HG02938 (cell line): Measurements from ENCODE around the gene AHSG.
A peak's percentile ranks its signal among the peaks of the same experiment; 100 is the strongest.

Experiments used
- ATAC-seq: cut with Tn5 transposase; IDR thresholded peaks from one replicate; pipeline ENCODE4 v1.9.1; 2021; ENCODE audit warnings: mild to moderate bottlenecking, moderate library complexity; ENCODE audit not compliant: unreplicated experiment

AHSG gene

DNA sequence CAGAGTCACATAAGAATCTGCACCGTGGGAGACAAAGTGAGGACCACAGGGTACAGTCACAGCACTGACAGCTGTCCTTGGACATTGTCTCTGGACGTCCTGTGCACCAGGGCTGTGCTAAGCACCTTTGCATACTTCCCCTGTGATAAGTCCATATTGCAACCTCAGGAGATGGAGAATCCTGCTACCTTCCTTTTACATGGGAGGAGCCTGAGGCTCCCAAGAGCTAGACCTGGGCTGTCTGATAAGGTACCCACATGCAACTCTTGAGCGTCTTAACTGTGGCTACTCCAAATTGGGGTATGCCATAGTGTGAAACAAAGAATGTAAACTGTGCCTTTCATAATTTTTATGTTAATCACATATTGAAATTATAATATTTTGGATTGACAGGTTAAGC, 24.8 kb downstream of the AHSG start:
- no peak for ATAC-seq

- no peak for ATAC-seq
Measured at GRCh38 chr3:186638259-186638658, 25.4 kb downstream of the AHSG start.

- no peak for ATAC-seq
Measured at GRCh38 chr3:186639778-186640472, 27.1 kb downstream of the AHSG start, which contains the start of gene FETUB. FETUB (plus strand) TSS chr3:186640399; CDS start chr3:186640461, 62 bp downstream.

GRCh38 chr3:186640473-186640818, 27.6 kb downstream of the AHSG start:
- ATAC-seq, result no peak

DNA sequence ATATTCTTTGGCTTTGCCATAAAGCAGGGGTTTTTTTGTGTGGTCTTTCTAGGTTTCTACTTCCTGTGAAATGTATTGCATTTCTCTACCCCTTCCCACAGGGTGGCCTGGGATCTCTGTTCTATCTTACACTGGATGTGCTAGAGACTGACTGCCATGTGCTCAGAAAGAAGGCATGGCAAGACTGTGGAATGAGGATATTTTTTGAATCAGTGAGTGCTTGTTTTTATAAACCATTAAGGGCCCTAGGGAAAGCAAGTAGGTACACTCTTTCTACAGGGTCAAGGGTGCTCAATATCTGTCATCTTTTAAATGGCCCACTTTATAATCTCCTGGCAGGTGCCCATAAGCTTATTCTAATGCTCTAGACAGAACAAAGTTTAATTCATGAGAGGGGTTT, 28.1 kb downstream of the AHSG start:
- ATAC-seq, result no peak

DNA sequence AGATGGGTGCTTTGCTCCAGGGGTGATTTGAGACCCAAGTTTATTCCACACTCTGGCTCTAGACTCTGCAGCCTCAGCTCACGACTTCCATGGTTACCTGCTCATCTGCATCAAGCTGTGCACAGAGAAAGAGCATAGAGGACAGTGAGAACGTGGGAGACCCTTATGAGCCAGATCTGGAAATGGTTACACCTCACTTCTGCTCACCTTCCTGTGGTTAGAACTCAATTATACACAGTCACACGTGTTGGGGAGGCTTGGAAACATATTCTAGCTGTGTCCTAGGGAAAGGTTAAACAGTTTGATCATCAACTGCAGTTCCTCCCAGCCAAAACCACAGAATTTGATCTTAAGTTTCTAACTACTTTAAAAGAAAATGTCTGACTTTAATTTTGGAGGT, 29.2 kb downstream of the AHSG start:
- no peak for ATAC-seq

DNA sequence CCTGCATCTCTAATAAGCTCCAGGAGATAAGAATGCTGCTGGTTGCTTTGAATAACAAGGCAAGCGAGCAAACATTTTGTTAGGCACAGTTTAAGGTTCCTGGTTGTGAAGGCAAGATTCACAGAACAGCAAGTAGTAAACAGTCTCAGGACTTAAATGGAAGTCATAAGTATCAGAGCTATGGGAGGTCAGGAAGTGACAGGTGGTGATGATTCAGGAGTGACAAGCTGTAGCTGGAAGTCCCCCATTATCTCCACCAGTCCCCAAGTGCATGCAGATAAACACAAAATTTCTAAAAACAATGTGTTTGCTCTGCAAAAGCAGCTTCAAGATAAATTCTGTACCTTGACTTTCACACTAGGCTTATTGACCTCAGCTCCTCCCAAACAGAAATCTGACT, 30.6 kb downstream of the AHSG start:
- no peak for ATAC-seq

DNA sequence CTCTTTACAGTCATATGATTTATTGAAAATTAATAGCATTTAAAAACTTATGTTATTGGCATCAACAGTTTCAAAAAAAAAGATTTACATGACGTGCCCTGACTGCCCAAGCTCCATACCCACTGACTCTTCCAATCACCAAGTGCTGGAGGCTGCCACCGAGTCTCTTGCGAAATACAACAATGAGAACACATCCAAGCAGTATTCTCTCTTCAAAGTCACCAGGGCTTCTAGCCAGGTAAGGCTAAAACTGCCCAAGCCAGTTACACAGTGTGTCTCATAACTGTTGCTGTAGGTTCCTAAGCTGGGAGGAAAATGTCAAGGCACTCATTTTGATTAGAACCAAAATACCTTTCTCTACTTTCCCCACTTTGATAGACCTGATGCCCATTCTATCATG, 31.8 kb downstream of the AHSG start:
- no peak for ATAC-seq

DNA sequence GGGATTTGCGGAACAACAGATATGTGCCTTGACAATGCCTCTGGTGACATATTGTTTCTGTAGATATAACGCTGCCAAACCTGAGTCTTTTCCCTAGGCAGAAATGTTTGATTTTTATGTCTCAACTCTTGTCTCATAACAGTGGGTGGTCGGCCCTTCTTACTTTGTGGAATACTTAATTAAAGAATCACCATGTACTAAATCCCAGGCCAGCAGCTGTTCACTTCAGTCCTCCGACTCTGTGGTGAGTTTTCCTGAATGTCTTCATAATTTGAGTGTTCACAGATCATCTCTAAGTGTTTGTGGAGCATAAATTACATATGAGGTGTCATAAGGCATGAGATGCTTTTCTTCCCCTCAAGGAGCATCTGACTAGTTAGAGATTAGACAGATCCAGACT, 33.2 kb downstream of the AHSG start:
- ATAC-seq, result no peak

DNA sequence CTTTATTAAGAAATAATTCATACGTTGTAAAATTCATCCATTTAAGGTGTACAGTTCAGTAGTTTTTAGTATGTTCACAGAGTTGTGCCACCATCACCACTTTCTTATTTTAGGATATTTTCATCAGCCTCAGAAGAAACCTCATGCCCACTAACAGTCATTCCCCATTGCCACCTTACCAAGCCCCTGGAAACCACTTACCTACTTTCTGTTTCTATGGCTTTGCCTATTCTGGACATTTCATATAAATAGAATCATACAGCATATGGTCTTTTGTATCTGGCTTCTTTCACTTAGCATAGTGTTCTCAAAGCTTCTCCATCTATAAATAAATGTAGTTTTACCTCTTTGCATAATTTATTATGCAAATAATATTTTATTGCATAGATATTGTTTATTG, 34.0 kb downstream of the AHSG start:
- no peak for ATAC-seq

DNA sequence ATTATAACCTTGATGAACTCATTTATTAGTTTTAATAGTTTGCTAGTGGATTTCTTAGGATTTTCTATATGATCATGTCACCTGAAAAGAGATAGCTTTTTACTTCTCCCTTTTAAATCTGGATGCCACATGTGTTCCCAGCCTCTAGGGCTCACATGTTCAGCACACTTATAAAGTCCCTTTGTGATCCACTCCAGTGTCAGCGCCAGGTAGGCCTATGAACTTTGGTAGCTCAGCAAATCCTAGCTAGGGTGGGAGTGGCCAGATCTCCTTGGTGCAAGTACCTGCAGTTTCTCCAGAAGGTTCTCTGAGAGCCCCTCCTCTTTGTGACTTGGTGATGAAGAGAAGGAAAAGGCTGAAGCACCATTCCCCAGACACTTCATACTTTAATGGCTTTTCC, 36.0 kb downstream of the AHSG start:
- ATAC-seq, result no peak

- ATAC-seq, result no peak
Measured at GRCh38 chr3:186651678-186652215, 38.9 kb downstream of the AHSG start.

- peak; percentile 93 for ATAC-seq
Measured at GRCh38 chr3:186653080-186653707, 40.3 kb downstream of the AHSG start.

DNA sequence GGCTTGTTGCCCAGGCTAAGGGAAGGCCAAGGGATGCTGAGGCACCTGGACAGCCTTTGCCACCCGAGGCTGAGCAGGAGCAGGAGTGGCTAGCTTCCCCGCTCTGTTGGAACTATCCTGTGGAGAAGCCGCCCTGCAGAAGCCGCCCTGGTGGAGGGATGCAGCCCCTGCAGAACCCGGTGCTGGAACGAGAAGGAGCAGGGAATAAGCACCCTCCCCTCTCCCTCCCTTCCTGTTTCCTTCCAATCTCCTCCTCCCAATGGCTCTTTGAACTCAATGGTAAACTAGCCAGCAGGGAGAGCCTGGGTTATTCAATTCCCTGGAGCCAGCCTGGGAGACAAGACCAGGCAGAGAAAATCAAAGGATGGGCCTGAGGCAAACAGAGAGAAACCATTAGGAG, 41.1 kb downstream of the AHSG start:
- no peak for ATAC-seq

DNA sequence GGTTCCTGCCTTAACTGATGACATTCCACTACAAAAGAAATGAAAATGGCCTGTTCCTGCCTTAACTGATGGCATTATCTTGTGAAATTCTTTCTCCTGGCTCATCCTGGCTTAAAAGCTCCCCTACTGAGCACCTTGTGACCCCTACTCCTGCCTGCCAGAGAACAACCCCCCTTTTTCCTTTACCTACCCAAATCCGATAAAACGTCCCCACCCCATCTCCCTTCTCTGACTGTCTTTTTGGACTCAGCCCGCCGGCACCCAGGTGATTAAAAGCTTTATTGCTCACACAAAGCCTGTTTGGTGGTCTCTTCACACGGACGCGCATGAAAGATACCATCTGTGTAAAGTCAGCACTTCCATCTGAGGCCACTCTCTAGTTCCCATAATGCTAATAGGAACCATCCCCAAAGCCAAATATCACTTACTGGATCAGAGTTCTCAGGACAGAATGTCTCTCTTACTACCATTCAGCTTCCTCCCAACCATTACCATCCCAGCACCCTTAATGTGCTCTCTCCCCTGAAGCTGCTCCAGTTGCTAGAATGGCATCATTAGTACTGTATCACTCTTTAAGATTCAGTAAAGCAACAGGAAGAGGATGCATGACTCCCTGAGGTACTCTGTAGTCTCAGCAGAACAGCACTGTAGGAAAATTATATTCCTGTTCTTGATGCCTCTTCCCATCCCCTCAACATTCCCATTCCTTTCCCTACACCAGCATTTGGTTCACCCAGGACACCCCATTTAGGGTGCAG, 50.7 kb downstream of the AHSG start:
- ATAC-seq, result no peak

DNA sequence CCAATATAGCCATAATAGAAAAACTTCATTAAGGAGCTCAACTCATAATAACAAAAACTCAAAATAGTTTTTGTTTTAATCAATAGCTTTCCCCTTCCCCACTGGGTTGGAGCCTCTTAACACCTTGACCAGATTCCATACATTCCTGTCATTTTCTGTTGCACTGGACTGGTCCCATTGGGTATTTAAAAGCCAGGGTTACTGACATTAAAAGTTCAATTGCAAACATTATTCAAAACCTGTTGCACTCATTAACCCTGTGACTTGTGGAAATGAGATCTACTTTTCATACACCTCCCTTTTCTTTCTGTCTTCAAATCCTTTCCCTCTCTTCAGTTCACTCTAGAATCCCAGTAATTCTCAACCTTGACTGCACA, 51.2 kb downstream of the AHSG start:
- no peak for ATAC-seq

DNA sequence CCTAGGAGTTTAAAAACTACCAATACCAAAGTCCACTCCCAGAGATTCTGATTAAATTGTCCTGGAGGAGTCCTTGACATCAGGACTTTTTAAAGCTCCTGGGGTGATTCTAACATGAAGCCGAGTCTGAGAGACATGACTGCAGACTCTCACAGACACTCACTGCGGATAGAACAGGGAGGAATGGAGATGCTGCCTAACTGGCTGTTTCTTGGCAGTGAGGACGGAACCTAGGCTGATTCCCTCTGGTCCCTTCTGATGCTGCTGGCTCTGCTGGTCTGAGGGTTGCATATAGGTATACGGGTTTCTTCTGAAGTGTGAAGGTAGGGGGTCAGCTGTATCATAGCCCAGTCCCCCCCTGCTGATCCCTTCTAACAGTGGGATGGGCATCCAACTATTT, 51.6 kb downstream of the AHSG start:
- ATAC-seq, result no peak

GRCh38 chr3:186665625-186666188, 52.8 kb downstream of the AHSG start, which contains the start of gene HRG:
HRG (plus strand) TSS chr3:186666014; CDS start chr3:186666032, 18 bp downstream.
- ATAC-seq, result no peak

- ATAC-seq, result no peak
Measured at GRCh38 chr3:186668426-186668825, 55.6 kb downstream of the AHSG start.

DNA sequence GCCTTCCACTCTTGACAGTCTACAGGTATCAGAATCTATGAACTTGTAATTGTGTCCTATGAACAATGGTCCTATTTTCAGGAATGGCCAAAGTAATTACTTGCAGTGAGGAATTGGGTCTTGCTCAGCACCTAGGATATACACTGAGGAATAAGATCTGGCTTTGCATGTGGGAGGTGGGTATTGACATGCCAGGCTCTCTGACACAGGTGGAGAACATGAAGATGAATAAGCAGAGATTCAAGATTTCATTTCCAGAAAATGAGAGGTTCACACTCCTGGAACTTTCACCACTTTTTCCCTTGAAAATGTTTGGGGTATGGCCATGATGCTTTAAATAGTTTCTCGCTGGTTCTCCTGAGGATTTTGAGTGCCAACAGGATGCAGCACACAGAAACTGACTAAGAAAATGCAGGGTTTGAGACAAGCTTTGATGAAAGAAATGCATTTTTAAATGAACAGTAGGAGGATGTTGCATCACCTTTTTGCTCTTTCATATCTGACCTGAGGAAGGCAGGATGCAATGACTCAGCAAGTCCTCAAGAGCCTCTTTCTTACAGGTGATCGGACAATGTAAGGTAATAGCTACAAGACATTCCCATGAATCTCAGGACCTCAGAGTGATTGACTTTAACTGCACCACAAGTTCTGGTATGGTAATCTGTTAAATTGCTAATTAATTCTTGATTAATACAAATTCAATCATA, 56.7 kb downstream of the AHSG start:
- ATAC-seq, result no peak

- no peak for ATAC-seq
Measured at GRCh38 chr3:186670155-186670554, 57.3 kb downstream of the AHSG start.
